A549 (cell line): ENCODE measurements around the gene PRMT5. TPM values are rescaled to one million over a fixed set of nuclear protein-coding genes. Genes with fewer than 3 reads are reported as not detected.
A peak's percentile ranks its signal among the peaks of the same experiment; 100 is the strongest.

Experiments
- ATAC-seq, 2 experiments: fragments of 200-7000 bp in 1 of 2; fragments of >200 bp in 1 of 2; cut with Nextera tagmentation in 1 of 2; cut with Tn5 transposase in 1 of 2; 3 replicates each; pipeline versions ENCODE4 v1.8.0 to v1.9.1; 2018 to 2020; ENCODE audit warnings: mild to moderate bottlenecking in 1 of 2, moderate library complexity in 1 of 2
- CTCF ChIA-PET: fragments of 300-600 bp; sonication (Branson Sonifier 250); formaldehyde crosslinking; extraction: SDS; loops from one replicate; lab custom pipeline; 2021; ENCODE audit warnings: antibody characterized with exemption, inconsistent platforms; lab: Yijun Ruan, JAX
- POLR2A ChIA-PET: fragments of 350-600 bp; formaldehyde crosslinking; extraction: SDS; loops from one replicate; lab custom pipeline; 2021; ENCODE audit warnings: antibody characterized with exemption, inconsistent platforms; lab: Yijun Ruan, JAX
- DNase-seq, 2 experiments: peaks; one replicate each; pipeline versions ENCODE4 v3.0.0 to v3.0.0-alpha.2; 2011 to 2016; ENCODE audit warnings: low read depth in 1 of 2, low spot score in 1 of 2
- FAIRE-seq: peaks from 2 replicates; lab custom pipeline; 2011; peaks lifted over from hg19 to GRCh38; lab: Jason Lieb, UNC
- H3K27ac ChIP-seq, 2 experiments: fragments of >200 bp; sonication (Bioruptor Twin); formaldehyde crosslinking; 3 replicates each; pipeline ENCODE4 v1.5.1; 2016 to 2017
- H3K4me1 ChIP-seq: fragments of >200 bp; sonication (Bioruptor Twin); formaldehyde crosslinking; 3 replicates; pipeline ENCODE4 v1.6.1; 2016
- H3K4me2 ChIP-seq: fragments of >200 bp; sonication (Bioruptor Twin); formaldehyde crosslinking; 3 replicates; pipeline ENCODE4 v1.6.1; 2016
- H3K4me3 ChIP-seq: fragments of >200 bp; sonication (Bioruptor Twin); formaldehyde crosslinking; 3 replicates; pipeline ENCODE4 v1.5.1; 2016
- H3K9me3 ChIP-seq: fragments of >200 bp; sonication (Bioruptor Twin); formaldehyde crosslinking; 3 replicates; pipeline ENCODE4 v1.6.1; 2016
- CBX2 ChIP-seq: fragments of 200-600 bp; sonication (generic); IDR thresholded peaks from 2 replicates; pipeline ENCODE4 v1.6.1; 2016; ENCODE audit warnings: low read depth, mild to moderate bottlenecking, borderline replicate concordance
- CEBPB ChIP-seq, 2 experiments: fragments of >200 bp in 1 of 2; sonication (Bioruptor Twin) in 1 of 2; formaldehyde crosslinking in 1 of 2; IDR thresholded peaks; 2 replicates each; pipeline ENCODE4 v1.6.1; 2012 to 2016
- CHD2 ChIP-seq: fragments of 150-350 bp; IDR thresholded peaks from 2 replicates; pipeline ENCODE4 v1.6.1; 2014; ENCODE audit warnings: low read length; ENCODE audit not compliant: partially characterized antibody
- CTCF ChIP-seq: fragments of >200 bp; sonication (Bioruptor Twin); formaldehyde crosslinking; IDR thresholded peaks from 3 replicates; pipeline ENCODE4 v1.5.1; 2016
- E2F6 ChIP-seq: IDR thresholded peaks from 2 replicates; pipeline ENCODE4 v1.6.1; 2012; ENCODE audit warnings: low read depth, borderline replicate concordance
- ELK1 ChIP-seq: fragments of 150-350 bp; IDR thresholded peaks from 2 replicates; pipeline ENCODE4 v1.6.1; 2014; ENCODE audit warnings: low read depth, mild to moderate bottlenecking, low read length
- EP300 ChIP-seq, 2 experiments: fragments of >200 bp; sonication (Bioruptor Twin); formaldehyde crosslinking; IDR thresholded peaks; 2 replicates in 1 of 2; 3 replicates in 1 of 2; pipeline ENCODE4 v1.6.1; 2016 to 2017
- FOSL2 ChIP-seq, 2 experiments: fragments of 450-650 bp in 1 of 2; fragments of >200 bp in 1 of 2; sonication (Bioruptor Twin) in 1 of 2; formaldehyde crosslinking; IDR thresholded peaks; 2 replicates each; pipeline versions ENCODE4 v1.5.0 to v1.6.1; 2016 to 2020; ENCODE audit warnings: mild to moderate bottlenecking in 1 of 2, moderate library complexity in 1 of 2
- FOXS1 ChIP-seq: fragments of 250-450 bp; sonication (Bioruptor Pico); IDR thresholded peaks from 2 replicates; pipeline ENCODE4 v1.5.0; 2020; ENCODE audit warnings: mild to moderate bottlenecking, moderate library complexity
- HDAC2 ChIP-seq: fragments of 200-600 bp; sonication (generic); IDR thresholded peaks from 2 replicates; pipeline ENCODE4 v1.6.1; 2016
- HEYL ChIP-seq: fragments of 250-450 bp; sonication (Bioruptor Pico); IDR thresholded peaks from 2 replicates; pipeline ENCODE4 v1.8.0; 2021; ENCODE audit warnings: mild to moderate bottlenecking, moderate library complexity
- JUN ChIP-seq, 2 experiments: fragments of >200 bp; sonication (Bioruptor Twin); formaldehyde crosslinking; IDR thresholded peaks; 2 replicates in 1 of 2; 3 replicates in 1 of 2; pipeline ENCODE4 v1.6.1; 2016 to 2017
- KDM1A ChIP-seq: fragments of 200-600 bp; sonication (generic); IDR thresholded peaks from 2 replicates; pipeline ENCODE4 v1.6.1; 2016; ENCODE audit warnings: low read depth, mild to moderate bottlenecking
- KDM5A ChIP-seq: fragments of 200-600 bp; sonication (generic); IDR thresholded peaks from 2 replicates; pipeline ENCODE4 v1.6.1; 2016; ENCODE audit warnings: antibody characterized with exemption, mild to moderate bottlenecking
- MAX ChIP-seq: IDR thresholded peaks from 2 replicates; pipeline ENCODE4 v1.6.1; 2012
- MAZ ChIP-seq: fragments of 150-350 bp; IDR thresholded peaks from 2 replicates; pipeline ENCODE4 v1.6.1; 2014; ENCODE audit warnings: antibody characterized with exemption, low read depth, low read length, borderline replicate concordance
- MYC ChIP-seq: IDR thresholded peaks from 2 replicates; pipeline ENCODE4 v1.6.1; 2012; ENCODE audit warnings: mild to moderate bottlenecking, inconsistent platforms, low read length, improper control_type of control experiment, borderline replicate concordance
- NPAS2 ChIP-seq: fragments of 250-450 bp; sonication (Bioruptor Pico); IDR thresholded peaks from 2 replicates; pipeline ENCODE4 v1.8.0; 2022; ENCODE audit warnings: mild to moderate bottlenecking, moderate library complexity, borderline replicate concordance
- NR3C1 ChIP-seq: fragments of >200 bp; sonication (Bioruptor Twin); formaldehyde crosslinking; IDR thresholded peaks from 3 replicates; pipeline ENCODE4 v1.6.1; 2017
- PBX3 ChIP-seq: IDR thresholded peaks from 2 replicates; pipeline ENCODE4 v1.6.1; 2012
- PHF8 ChIP-seq: fragments of 200-600 bp; sonication (generic); IDR thresholded peaks from 2 replicates; pipeline ENCODE4 v1.6.1; 2016; ENCODE audit warnings: low read depth, mild to moderate bottlenecking, antibody characterized with exemption, moderate library complexity, borderline replicate concordance
- POLR2A ChIP-seq: IDR thresholded peaks from 2 replicates; pipeline ENCODE4 v1.6.1; 2012; ENCODE audit warnings: mild to moderate bottlenecking, low read length
- RARB ChIP-seq: fragments of 250-450 bp; sonication (Bioruptor Pico); IDR thresholded peaks from 2 replicates; pipeline ENCODE4 v1.8.0; 2021; ENCODE audit warnings: mild to moderate bottlenecking, moderate library complexity
- RCOR1 ChIP-seq: fragments of 150-350 bp; IDR thresholded peaks from 2 replicates; pipeline ENCODE4 v1.6.1; 2014; ENCODE audit warnings: antibody characterized with exemption, low read length, low read depth
- RNF2 ChIP-seq: fragments of 200-600 bp; sonication (generic); IDR thresholded peaks from 2 replicates; pipeline ENCODE4 v1.6.1; 2016; ENCODE audit warnings: low read depth, mild to moderate bottlenecking, antibody characterized with exemption, moderate library complexity, borderline replicate concordance
- USF2 ChIP-seq: fragments of 450-650 bp; IDR thresholded peaks from 2 replicates; pipeline ENCODE4 v1.6.1; 2014; ENCODE audit warnings: antibody characterized with exemption
- WGBS: methylation state at CpG from one replicate; pipeline ENCODE4 v1.1.6; 2017; ENCODE audit errors: missing lambda C conversion rate; 5-methylcytosine and 5-hydroxymethylcytosine counted together
- polyA plus RNA-seq, 4 experiments: library from polyadenylated mRNA; depleted of rRNA in 3 of 4; stranded (reverse); fragments of >200 nt; fragmentation: RNase III in 1 of 4; extraction: RNeasy Plus Mini Kit Qiagen cat#74134 plus additional on column Dnase treatment in 1 of 4; gene quantifications; 2 replicates in 3 of 4; 3 replicates in 1 of 4; pipeline ENCODE4 v1.2.3, GENCODE V29; 2011 to 2017

The PRMT5 gene
- polyA plus RNA-seq, 2 of the 4 experiments (the other 2 are of a cell fraction), result 188 to 214 TPM

GRCh38 chr14:22872033-22872832 lies 56.9 kb downstream of the PRMT5 start (continued):
- TF ChIP-seq MYC, result no peak
- TF ChIP-seq RNF2, result no peak
- TF ChIP-seq RCOR1, result no peak
- no peak for TF ChIP-seq MAZ
- TF ChIP-seq HEYL (CRISPR knock-in tag), result no peak
- TF ChIP-seq CEBPB (IDR thresholded peaks at IDR 0.05), result no peak
- TF ChIP-seq CTCF, result peak; percentile 91
- TF ChIP-seq NPAS2 (CRISPR knock-in tag), result no peak
- TF ChIP-seq EP300 (IDR thresholded peaks at IDR 0.05), result no peak

GRCh38 chr14:22871224-22872032 lies 57.7 kb downstream of the PRMT5 start, which contains the start of gene LRP10:
Gene LRP10 (plus strand): TSS chr14:22871740. CDS start chr14:22872304, 564 bp downstream.
- peak within 1 kb of the TSS; percentile 81 for H3K4me2 ChIP-seq
- POLR2A ChIA-PET, result interaction anchor here (0.7 to 3.1 kb wide), 12 partner anchors 9 to 282 kb away, joined by 3 to 12 read pairs (median 3); partner anchors contain the start of genes DAD1, OXA1L, PRMT5 and RBM23
- FAIRE-seq, result no peak
- TF ChIP-seq FOSL2 (IDR thresholded peaks at IDR 0.05) (no peak), FOSL2 (CRISPR knock-in tag; IDR thresholded peaks at IDR 0.05) (no peak), CTCF (no peak), MAX (peak; percentile 12; the same call in 1 of the 2 replicates), MYC (0 out of 2 replicates have a peak, but pooled peaks have one; percentile 23), PBX3 (peak; percentile 95), RCOR1 (no peak), NR3C1 (no peak), HDAC2 (no peak), CEBPB (IDR thresholded peaks at IDR 0.05) (peak in 1 of 2 experiments; percentile 3; a peak in 1 of 4 replicates), E2F6 (0 out of 2 replicates have a peak, but pooled peaks have one; percentile 11), CHD2 (no peak), KDM1A (no peak), USF2 (no peak), MAZ (no peak), FOXS1 (CRISPR knock-in tag) (no peak), RARB (CRISPR knock-in tag) (no peak), CBX2 (no peak), PHF8 (peak; percentile 45; the same call in 1 of the 2 replicates), POLR2A (peak; percentile 48), KDM5A (no peak), ELK1 (no peak), JUN (IDR thresholded peaks at IDR 0.05) (peak in 1 of 2 experiments; percentile 63; a peak in 2 of 5 replicates)
- ATAC-seq, result peak; percentile 90 to 93
- WGBS, result under 1% methylated on average over 29 of the region's 50 CpGs
- no peaks in the 10 kb centered on the region for H3K9me3 ChIP-seq
- CTCF ChIA-PET, result interaction anchor here (0.6 to 23.1 kb wide), 21 partner anchors 11 to 315 kb away, joined by 3 to 368 read pairs (median 6); partner anchors contain the start of genes MMP14, PRMT5, RBM23 and REM2
- peak within 1 kb of the TSS; percentile 78 for H3K4me3 ChIP-seq
- H3K27ac ChIP-seq, result peak within 1 kb of the TSS; percentile 94 to 98
- H3K4me1 ChIP-seq, result peaks cover 21% of the 10 kb centered on the region
- DNase-seq, result peak; percentile 80 to 93
